Inflammatory macrophage (primary cell): ENCODE results near the gene LRRC75A.
A peak's percentile ranks its signal among the peaks of the same experiment; 100 is the strongest.
"Not testable (repeated sequence)": the region's sequence is repeated elsewhere in the genome, so short reads cannot be mapped to it uniquely, and the experiment has no call there.

Experiments
- DNase-seq, 2 donors: peaks; one replicate each; pipeline ENCODE4 v3.0.0-alpha.2; 2020 to 2022

LRRC75A gene

DNA sequence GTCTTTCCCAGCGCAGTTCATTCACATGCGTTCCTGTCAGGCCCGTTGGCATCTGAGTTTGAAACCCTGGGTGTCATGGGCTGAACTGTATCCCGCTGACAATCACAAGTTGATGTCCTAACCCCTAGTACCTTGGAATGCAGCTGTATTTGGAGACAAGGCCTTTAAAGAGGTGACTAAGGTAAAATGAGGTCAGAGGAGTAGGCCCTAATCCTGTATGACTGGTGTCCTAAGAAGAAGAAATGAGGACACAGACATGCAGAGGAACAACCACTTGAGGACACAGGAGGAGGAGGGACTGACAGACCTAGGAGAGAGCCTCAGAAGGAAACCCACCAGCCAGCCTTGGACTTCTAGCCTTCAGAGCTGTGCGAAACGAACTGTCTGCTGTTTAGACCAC, 43.5 kb downstream of the LRRC75A start:
- DNase-seq: no peak

DNA sequence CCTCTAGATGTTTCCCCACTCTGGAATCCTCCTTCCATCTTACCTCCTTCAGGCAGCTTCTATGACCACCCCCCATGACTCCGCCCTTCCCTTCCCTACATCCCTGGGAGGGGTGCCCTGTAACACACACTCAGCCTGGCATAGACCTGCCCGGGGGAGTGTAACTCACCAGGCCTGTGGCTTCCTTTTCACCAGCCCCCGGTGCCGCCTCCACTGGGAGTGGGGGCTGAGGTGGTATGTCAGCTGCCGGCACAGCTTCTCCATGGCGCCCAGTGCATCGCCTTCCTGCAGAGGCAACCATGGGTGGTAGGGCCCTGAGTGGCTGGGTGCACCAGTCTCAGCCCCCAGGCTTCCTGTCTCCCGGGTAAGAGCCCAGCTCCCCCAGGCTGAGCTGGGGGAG, 44.3 kb downstream of the LRRC75A start:
- no peak for DNase-seq

DNA sequence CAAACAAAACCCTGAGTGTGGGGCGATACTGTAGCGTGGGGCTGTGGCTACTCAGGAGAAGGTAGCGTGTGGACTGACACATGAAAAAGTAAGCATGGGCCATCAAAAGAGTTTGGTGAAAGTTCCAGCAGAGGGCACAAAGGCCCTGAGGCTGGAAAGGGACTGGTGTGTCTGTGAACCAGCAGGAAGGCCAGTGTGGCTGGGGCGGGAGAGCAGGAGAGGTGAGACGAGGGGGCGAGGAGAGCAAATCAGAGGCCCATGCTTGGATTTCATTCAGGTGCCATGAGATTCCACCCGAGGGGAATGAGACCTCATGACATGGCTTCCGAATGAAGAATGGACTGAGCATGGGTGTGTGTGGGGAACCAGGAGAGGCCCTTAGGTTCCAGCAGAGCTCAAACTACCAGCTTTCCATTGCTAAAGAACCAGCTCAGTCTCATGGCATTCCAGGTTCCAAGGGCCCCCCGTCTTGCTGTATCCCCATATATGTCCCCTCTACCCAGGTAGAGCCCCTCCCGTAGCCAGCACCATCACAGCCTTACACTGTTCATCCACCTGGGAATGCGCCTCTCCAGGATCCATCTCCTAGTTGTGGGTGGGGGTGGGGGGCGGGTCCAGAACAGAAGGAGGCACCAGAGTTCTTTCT, 45.5 kb downstream of the LRRC75A start:
- no peak for DNase-seq

DNA sequence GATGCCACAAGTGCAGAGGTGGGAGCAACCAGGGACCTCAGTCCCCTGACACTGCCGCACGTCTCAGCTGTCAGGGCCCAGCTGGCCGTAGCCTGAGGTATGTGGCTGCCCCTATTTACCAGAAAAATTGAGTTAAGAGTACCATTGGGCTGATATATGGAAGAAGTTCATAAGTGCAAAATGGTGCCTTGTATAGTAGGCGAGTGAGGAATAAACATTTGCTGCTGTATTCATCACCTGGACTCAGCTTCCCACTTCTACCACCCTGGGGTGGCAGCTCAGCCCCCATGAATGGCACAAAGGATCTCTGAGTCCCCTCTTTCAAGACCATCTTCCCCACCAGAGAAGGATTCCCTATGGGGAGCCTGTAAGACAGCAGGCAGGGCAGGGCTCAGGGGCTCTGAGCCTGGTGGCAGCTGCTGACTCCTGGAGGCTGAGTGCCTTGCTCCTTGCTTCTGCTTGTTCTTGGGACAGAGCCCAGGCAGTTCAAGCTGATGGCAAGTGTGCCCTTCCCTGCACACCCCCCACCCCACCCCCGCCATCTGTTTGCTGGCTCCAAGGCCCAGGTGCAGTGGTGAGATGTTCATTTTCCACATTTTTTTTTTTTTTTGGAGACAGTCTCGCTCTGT, 47.6 kb downstream of the LRRC75A start:
- DNase-seq: no peak

DNA sequence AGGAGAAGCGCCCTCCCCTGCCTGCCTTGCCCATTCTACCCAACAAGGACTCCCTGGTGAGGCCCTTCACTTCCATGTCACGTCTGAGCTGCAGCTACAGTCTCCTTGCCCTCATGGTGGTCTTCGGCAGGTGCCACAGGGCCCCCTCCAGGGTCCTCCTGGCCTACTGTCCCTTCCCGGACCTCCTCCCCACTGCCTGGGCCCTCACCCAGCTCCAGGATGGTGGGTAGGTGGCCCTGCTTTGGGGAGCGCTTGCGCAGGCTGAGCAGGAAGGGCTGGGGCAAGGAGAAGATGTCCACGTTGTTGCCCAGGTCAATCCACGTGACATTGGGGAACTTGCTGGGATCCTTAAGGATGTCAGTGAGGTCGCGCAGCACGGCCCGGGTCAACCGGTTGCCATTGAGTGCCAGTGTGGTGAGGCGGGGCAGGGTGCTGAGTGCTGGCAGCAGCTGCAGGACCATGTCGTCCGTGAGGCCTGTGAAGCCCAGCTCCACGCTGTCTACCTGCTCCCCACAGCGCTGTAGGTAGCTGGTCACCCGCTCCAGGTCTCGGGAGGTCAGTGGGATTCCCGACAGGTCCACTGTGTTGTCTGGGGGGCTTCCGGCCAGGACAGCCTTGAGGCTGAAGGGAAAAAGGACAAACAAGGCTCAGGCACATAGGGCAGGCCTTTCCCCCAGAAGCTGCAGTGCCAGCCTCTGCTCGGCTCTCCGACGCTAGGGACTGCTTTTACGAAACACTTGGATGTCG, 48.3 kb downstream of the LRRC75A start:
- no peak for DNase-seq

DNA sequence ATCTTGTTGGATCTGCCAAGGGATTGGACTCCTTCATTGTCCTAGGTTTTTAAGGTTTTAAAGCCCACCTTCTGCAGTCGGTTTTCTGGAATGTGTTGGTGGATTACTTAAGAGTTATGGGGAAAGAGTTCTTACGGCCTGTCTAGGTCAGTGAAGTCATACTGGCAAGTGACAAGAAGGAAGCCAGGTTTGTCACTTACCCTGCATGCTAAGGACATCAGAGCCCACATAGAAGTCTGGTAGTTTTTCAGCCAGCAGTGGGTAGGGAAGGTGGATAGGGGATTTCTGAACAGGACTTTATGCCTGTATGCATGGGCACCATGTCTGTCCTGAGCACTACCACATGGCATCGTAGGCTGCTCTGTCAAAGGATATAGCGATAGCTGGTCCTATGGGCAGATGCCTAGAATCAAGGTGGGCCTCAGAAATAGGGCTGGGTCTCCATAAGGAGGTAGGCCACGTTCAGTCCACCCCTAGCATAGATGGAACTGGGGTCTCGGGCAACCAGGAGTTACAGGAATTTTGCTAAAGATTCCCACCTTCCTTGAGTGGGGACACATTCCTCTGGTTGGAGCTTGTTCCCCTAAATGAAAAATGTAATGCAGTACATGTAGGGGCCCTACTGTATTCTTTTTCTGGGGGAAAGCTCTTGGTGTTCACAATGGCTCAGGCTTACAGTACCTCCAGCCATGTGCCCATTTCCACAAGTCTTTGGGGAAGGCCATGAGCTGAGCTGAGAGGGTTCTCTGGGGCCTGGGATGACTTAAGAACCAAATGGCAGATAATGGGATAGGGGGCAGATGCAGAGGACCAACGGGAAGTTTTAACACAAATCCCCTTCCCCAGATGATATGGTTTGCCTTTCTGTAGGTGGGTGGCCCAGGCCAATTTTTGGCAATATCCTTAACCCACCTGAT, 49.1 kb downstream of the LRRC75A start:
- DNase-seq: peak; percentile 35 to 58

DNA sequence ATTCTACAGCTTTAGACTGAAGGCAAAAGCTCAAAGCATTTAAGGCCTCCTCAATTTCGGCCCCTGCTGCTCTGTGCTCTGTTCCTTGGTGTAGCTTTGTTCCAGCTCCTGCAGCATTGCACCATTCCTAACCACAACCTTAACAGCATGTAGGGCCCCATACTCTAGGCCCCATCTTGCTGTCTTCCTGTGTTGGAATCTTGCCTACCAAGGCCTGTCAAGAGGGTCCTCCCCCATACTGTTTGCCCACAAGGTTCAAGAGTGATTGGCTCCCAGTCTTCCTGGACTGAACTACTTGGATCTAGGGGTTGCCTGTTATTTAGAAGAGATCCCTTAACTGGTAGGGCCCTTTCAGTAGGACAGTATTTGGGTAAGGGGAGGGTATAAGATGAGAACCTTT, 49.9 kb downstream of the LRRC75A start:
- no peak for DNase-seq

DNA sequence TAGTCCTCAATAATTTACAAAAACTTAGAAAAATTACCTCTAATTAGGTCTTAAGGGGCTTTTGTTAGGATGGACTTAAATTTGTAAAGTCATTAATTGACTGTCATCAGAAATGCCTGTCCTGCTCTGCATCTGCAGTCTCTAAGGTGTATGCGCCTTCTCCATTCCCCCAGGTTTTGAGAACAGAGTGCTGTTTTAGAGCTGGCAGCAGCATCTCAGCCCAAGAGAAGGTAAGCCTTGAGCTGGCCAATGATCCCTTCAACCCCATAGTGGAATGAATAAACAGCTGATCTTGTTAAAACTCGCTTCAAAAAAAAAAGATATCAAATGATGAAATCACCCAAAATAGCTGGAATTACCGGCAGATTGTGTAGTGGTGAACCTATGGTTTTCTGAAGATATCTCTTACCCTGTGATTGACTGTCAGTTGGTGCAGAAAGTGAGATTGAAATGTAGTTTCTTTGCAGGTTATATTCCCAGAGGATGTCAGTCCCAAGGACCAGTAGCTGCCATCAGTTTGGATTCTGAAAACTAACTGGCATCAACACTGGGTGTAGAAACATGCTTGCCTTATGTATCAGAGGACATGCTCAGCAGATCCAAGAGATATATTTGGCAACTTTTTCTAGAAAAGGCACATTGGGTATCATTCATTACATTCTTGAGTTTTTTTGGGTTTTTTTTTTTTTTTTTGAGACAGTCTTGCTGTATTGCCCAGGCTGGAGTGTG, 50.9 kb downstream of the LRRC75A start:
- no peak for DNase-seq

DNA sequence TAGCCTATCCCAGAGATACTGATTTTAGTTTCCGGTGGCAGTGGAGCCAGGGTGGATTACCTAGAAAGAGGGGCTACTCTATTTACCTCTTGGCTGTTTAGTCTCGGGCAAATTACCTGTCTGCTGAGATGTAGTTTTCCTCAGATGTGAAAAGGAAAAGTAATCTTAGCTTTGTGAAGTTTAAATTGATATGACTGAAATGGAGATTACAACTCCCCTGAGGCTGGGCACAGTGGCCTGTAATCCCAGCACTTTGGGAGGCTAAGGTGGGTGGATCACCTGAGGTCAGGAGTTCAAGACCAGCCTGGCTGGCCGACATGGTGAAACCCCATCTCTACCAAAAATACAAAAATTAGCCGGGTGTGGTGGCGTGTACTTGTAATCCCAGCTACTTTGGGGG, 51.6 kb downstream of the LRRC75A start:
- DNase-seq: not testable (repeated sequence)

DNA sequence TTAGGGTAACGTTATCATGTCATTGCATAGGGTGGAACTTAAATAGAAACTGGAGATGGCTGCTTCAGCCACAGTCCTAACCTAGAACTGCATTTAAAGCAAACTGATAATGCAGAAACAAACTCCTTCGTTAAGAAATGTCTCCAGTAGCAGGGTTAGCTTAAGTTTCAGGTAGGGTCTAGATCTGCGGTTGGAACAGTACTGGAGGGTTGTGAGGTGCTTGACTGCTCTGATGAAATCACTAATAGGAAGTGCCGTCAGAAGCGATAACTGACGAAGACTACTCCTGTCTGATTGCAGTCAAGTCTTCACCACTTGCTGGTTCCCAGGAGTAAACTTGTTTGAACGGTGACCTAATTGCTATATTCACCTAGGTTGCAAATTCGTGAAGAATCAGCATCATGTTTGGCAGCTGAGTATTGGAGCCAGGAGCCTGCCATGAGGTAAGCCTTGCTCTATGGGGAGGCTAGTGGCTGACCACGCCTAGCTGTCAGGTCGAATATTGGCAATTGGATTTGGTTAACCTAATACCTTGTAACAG, 52.1 kb downstream of the LRRC75A start:
- DNase-seq: peak in 1 of 2 donors; percentile 34

DNA sequence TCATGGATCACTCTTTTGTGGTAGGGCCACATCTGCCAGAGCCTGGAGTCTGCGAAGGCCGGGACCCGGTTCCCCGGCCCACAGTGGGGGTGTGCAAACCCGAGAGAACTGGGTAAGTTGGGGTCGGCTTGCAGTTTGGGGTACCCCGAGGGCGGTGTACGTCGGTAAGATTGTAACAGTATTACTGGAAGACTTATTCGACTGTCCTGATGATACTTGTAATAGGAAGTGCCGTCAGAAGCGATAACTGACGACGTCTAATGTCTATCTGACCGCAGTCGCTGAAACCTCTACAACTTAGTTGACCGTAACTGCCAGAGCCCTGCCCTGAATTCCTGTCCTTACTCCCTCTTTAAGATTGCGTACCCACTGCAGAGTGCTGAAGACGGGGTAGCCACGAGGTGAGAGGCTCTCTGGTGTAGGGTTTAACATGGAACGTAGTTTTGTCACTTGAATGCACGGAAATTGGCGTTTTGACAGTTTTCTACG, 52.6 kb downstream of the LRRC75A start:
- DNase-seq: peak in 1 of 2 donors; percentile 39

DNA sequence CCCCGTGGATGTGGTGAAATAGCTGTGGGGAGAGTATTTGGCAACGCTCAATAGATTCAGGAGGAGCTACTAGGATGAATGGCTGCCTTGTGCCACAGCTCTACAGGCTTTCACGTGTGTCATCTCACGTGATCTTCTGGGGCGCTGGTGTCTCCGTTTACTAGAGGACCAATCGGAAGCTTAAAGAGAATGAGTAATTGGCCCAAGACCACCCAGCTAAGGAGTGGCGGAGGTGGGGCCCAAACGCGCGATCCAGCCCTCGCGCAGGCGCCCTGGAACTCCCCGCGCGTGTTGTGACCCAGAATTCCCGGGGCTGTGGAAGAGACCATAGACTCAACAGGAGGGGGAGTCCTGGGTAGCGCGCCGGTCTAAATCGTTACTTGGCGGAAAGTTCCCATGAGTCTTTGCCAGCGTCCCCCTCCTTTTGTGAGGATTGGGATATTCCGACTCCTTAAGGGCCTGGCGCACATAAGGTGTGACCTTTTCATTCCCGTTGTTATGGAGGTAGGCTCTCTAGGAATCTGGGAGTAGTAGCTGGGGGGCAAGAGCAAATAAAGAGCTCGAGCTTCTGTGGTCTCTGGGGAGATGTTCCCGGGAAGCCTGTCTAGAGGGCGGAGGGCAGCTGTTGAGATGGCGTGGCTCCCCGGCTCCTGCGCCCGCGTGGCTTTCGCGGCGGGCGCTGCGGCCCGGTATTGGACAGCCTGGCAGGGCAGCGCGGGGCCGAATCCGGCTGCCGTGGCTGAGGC, 53.3 kb downstream of the LRRC75A start:
- DNase-seq: peak; percentile 99

DNA sequence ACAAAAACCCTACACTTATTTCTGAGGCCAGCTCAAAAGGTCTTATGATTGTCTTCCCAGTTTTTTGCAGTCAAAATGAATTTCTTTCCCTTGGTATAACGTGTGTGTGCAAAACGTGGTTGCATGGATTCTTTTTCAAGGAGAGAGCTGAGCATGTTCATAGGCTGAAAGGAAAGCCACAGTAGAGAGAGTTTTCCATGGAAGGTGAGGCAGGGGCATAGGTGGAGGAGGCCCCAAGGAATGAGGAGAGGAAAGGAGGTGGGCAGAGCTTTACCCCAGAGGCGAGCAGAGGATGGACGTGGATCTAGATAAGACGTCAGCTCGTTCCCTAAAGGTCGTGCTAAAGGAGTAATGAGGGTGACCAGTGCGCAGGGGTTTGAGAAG, 53.8 kb downstream of the LRRC75A start:
- no peak for DNase-seq

DNA sequence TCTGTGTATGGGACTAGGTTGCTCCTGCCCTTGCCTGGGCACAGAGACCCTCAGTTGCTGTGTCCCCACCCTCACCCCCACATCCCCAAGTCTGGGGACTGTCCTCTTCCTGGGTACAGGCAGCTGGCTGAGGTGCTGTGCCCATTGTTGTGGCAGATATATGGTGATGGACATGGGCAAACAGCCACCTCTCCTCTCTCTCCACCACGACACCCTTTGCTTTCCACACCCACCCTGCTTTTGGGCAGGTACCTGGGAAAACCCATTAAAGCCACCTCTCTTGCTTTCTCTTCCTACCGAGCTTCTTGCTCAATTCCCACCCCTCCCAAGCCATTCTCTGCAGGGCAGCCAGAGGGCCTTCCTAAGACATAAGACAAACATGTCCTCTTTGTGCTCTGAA, 54.9 kb downstream of the LRRC75A start:
- DNase-seq: no peak

DNA sequence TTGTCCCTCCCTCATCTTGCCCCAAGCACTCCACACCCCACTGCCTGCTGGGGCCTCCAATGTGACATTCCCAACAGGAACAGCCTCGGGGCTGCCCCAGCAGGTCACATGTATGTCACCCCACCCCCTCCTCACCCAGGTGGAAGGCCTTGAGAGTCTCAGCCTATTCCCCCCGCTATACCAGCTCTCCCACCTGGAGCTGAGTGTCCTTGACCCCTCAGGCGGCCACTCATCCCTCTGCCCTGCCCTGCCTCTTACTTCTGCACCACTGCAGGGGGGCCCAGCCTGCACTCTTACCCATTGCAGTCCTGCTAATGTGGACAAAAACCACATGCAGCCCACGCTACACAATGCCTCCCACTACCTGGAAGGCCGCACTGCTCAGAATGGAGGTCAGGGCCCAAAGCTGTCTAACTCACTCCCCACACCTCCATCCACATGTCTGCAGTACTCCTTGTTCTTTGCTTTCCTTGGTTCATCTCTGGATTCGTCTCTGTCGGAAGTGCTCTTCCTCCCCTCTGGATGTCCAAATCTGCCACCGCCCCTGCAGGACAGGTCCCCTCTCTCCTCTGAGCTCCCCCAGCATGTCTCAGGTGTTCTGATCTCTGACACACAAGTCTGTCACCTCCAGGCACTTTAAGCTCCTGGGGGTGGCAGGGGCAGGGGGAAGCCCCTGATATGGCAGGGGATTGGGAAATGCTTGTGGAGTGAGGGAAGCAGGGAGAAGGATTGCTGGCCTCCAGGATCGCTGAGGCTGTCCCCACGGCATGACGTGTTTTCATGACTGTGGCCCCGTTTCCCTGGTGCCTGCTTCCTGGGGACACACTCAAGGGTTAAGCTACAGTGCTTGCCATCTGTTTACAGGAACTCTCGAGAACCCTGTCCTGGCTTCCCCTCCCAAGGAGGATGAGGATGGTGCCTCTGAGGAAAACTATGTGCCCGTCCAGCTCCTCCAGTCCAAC, 55.8 kb downstream of the LRRC75A start:
- no peak for DNase-seq

DNA sequence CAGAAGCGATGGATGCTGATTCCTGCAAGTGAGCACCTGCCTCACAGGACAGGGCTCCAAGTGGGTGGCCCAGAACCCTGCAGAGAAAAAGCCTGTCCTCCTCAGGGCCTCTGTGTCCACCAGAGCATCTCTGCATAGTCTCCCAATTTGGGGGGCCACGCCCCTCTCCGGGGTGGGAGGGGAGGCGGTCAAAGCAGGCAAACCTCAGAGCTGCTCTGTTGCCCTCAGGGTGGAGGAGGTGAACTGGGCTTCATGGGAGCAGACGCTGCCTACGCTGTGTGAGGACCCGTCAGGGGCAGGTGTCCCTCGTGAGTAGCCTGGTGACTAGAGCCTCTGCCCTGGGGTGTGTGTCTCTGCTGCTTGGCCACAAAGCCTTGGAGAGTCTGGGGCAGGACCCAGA, 57.3 kb downstream of the LRRC75A start:
- DNase-seq: no peak

DNA sequence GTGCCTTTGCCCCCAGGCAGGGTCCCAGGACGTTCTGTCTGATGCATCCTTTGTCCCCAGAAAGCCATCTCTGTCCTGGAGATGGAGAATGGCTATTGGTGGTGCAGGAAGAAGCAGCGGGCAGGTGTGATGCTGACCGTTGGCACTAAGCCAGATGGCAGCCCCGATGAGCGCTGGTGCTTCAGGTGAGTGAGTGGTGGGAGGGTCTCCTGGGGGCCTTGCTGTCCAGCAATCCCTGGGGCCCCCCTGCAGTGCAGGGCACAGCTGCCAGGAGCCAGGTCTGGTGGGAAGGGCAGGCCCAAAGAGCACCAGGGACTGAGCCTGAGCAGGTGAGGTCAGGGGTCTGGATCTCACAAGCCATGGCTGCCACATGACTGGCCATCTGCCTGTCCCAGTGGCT, 58.5 kb downstream of the LRRC75A start:
- DNase-seq: no peak

DNA sequence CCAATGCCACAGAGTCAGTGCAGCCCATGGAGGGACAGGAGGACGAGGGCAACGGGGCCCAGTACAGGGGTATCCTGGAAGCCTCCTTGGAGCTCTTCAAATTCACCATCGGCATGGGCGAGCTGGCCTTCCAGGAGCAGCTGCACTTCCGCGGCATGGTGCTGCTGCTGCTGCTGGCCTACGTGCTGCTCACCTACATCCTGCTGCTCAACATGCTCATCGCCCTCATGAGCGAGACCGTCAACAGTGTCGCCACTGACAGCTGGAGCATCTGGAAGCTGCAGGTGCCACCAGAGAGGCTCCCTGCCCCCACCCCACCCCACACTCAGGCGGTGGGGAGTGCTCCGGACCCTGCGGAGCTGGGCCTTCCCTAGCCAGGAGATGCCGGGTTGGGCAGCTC, 60.0 kb downstream of the LRRC75A start:
- no peak for DNase-seq

DNA sequence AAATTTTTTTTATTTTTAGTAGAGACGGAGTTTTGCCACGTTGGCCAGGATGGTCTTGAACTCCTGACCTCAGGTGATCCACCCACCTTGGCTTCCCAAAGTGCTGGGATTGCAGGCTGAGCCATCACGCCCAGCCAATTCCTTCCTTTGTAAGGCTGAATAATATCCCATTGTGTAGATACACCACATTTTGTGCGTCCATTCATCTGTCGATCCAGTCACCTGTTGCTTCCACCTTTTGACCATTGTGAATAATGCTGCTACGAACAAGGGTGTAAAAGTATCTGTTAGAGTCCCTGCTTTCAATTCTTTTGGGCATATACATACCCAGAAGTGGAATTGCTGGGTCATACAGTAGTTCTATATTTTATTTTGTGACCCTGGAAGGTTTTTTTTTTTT, 61.3 kb downstream of the LRRC75A start:
- no peak for DNase-seq

DNA sequence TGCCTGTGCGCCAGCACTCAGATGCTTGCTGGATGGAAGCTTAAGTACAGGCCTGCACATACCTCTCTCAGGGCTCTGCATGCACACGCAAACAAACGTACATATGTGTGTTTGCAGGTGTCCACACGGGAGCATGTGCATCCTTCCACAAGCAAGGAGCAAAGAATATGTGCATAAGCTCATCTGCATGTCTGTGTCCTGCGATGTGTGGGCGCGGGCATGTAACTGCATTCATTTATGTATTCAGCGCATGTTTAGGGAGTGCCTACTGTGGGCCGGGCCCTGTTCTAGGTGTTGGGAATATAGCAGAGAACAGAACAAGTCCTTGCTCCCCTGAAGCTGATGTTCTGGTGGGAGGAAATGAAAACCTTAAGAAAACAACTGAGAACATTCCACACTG, 62.9 kb downstream of the LRRC75A start:
- DNase-seq: no peak
